Hepatic stellate cell (primary cell): ENCODE measurements around the gene ARHGDIG.

Experiments used
- DNase-seq: peaks from one replicate; pipeline ENCODE4 v3.0.0; 2011; ENCODE audit warnings: low spot score

The ARHGDIG gene

GRCh38 chr16:297832-298231, 17.4 kb downstream of the ARHGDIG start:
- DNase-seq, result no peak

GRCh38 chr16:301235-301634, 20.8 kb downstream of the ARHGDIG start:
- DNase-seq, result no peak

- DNase-seq, result no peak
These were observed 21.6 kb downstream of the ARHGDIG start for GRCh38 chr16:301950-302349.

- no peak for DNase-seq
These were observed 23.5 kb downstream of the ARHGDIG start for GRCh38 chr16:303760-304505.

- no peak for DNase-seq
These were observed 25.7 kb downstream of the ARHGDIG start for GRCh38 chr16:305916-306626.

- DNase-seq, result no peak
These were observed 26.6 kb downstream of the ARHGDIG start for GRCh38 chr16:306911-307370.

- no peak for DNase-seq
These were observed 27.4 kb downstream of the ARHGDIG start for GRCh38 chr16:307691-308312.

GRCh38 chr16:309476-309875, 29.1 kb downstream of the ARHGDIG start:
- no peak for DNase-seq

GRCh38 chr16:311725-312124, 31.3 kb downstream of the ARHGDIG start:
- no peak for DNase-seq

- no peak for DNase-seq
These were observed 34.0 kb downstream of the ARHGDIG start for GRCh38 chr16:314351-314750.

GRCh38 chr16:314795-315299, 34.5 kb downstream of the ARHGDIG start:
- no peak for DNase-seq

GRCh38 chr16:316741-317464, 36.5 kb downstream of the ARHGDIG start:
- no peak for DNase-seq

- no peak for DNase-seq
These were observed 37.2 kb downstream of the ARHGDIG start for GRCh38 chr16:317583-317982.

- no peak for DNase-seq
These were observed 38.2 kb downstream of the ARHGDIG start for GRCh38 chr16:318628-319027.

GRCh38 chr16:320206-320605, 39.8 kb downstream of the ARHGDIG start:
- no peak for DNase-seq

- no peak for DNase-seq
These were observed 41.1 kb downstream of the ARHGDIG start for GRCh38 chr16:321532-321931.

GRCh38 chr16:322476-323143, 42.2 kb downstream of the ARHGDIG start:
- DNase-seq, result no peak

- no peak for DNase-seq
These were observed 43.7 kb downstream of the ARHGDIG start for GRCh38 chr16:324201-324450.

GRCh38 chr16:324451-325334, 44.3 kb downstream of the ARHGDIG start:
- no peak for DNase-seq

- DNase-seq, result no peak
These were observed 45.2 kb downstream of the ARHGDIG start for GRCh38 chr16:325375-326145.
